K562 (cell line): ENCODE measurements around the gene PNPLA7. TPM values are rescaled to one million over a fixed set of nuclear protein-coding genes. Genes with fewer than 3 reads are reported as not detected.
A peak's percentile ranks its signal among the peaks of the same experiment; 100 is the strongest.

Experiments
- ERF ChIP-seq: fragments of 450-650 bp; formaldehyde crosslinking; IDR thresholded peaks from 2 replicates; pipeline ENCODE4 v1.4.0; 2020; ENCODE audit warnings: mild to moderate bottlenecking, mixed read lengths
- ESRRB ChIP-seq: fragments of 250-450 bp; sonication (Bioruptor Pico); IDR thresholded peaks from 2 replicates; pipeline ENCODE4 v1.5.0; 2020; ENCODE audit warnings: mild to moderate bottlenecking, moderate library complexity, borderline replicate concordance
- FOXP1 ChIP-seq: sonication (generic); formaldehyde crosslinking; IDR thresholded peaks from 2 replicates; pipeline ENCODE4 v1.8.0; 2022; ENCODE audit warnings: mild to moderate bottlenecking, missing genetic modification reagents
- HIVEP1 ChIP-seq: fragments of 250-450 bp; sonication (Bioruptor Pico); IDR thresholded peaks from 2 replicates; pipeline ENCODE4 v1.4.0; 2020; ENCODE audit warnings: mild to moderate bottlenecking
- HNRNPH1 ChIP-seq: fragments of 200-400 bp; formaldehyde crosslinking; optimal IDR thresholded peaks from 2 replicates; pipeline ENCODE3; 2017; ENCODE audit warnings: low read depth, mild to moderate bottlenecking, low read length, moderate library complexity
- JUN ChIP-seq, 2 experiments: sonication (generic) in 1 of 2; formaldehyde crosslinking in 1 of 2; IDR thresholded peaks; 2 replicates each; pipeline versions ENCODE4 v1.6.1 to v1.8.0; 2012 to 2022; ENCODE audit warnings: borderline replicate concordance in 2 of 2, mild to moderate bottlenecking in 2 of 2, improper control_type of control experiment in 1 of 2, low read depth in 1 of 2, low read length in 1 of 2, missing genetic modification reagents in 1 of 2
- JUND ChIP-seq, 2 experiments: IDR thresholded peaks; 2 replicates in 1 of 2; 3 replicates in 1 of 2; pipeline ENCODE4 v1.6.1; 2011; ENCODE audit warnings: borderline replicate concordance in 2 of 2, low read depth in 2 of 2, low read length in 2 of 2, improper control_type of control experiment in 1 of 2, missing biosample characterization in 1 of 2, missing genetic modification characterization in 1 of 2, missing genetic modification reagents in 1 of 2
- LARP7 ChIP-seq: fragments of 450-650 bp; IDR thresholded peaks from 2 replicates; pipeline ENCODE4 v1.6.1; 2016
- NCOA4 ChIP-seq: fragments of 450-650 bp; IDR thresholded peaks from 2 replicates; pipeline ENCODE4 v1.6.1; 2018; ENCODE audit warnings: mild to moderate bottlenecking; ENCODE audit not compliant: partially characterized antibody
- NCOA6 ChIP-seq: fragments of 450-650 bp; IDR thresholded peaks from 2 replicates; pipeline ENCODE4 v1.6.1; 2017; ENCODE audit warnings: mild to moderate bottlenecking
- NFE2 ChIP-seq: IDR thresholded peaks from 2 replicates; pipeline ENCODE4 v1.6.1; 2014; ENCODE audit warnings: antibody characterized with exemption, low read depth
- NFXL1 ChIP-seq: fragments of 450-650 bp; formaldehyde crosslinking; IDR thresholded peaks from 2 replicates; pipeline ENCODE4 v1.4.0; 2021; ENCODE audit warnings: mild to moderate bottlenecking
- PHF8 ChIP-seq: fragments of 200-600 bp; sonication (generic); IDR thresholded peaks from 2 replicates; pipeline ENCODE4 v1.6.1; 2012; ENCODE audit warnings: mixed run types, mild to moderate bottlenecking, inconsistent platforms, low read length, moderate library complexity, borderline replicate concordance
- RFX1 ChIP-seq: fragments of 450-650 bp; IDR thresholded peaks from 2 replicates; pipeline ENCODE4 v1.6.1; 2016; ENCODE audit warnings: mild to moderate bottlenecking, moderate library complexity
- SETDB1 ChIP-seq: IDR thresholded peaks from one replicate; pipeline ENCODE4 v1.6.1; 2012; ENCODE audit warnings: low read length, control low read depth, inconsistent platforms
- SFPQ ChIP-seq: fragments of 200-400 bp; formaldehyde crosslinking; IDR thresholded peaks from 2 replicates; pipeline ENCODE4 v1.6.1; 2017; ENCODE audit warnings: mild to moderate bottlenecking, low read depth, low read length, moderate library complexity
- SRF ChIP-seq, 2 experiments: fragments of 250-450, 450-650 bp in 1 of 2; sonication (Bioruptor Pico) in 1 of 2; sonication (generic) in 1 of 2; formaldehyde crosslinking; IDR thresholded peaks; 2 replicates each; pipeline versions ENCODE4 v1.5.0 to v1.5.1; 2020 to 2022; ENCODE audit warnings: mild to moderate bottlenecking in 1 of 2, missing genetic modification reagents in 1 of 2
- TCF3 ChIP-seq: sonication (generic); formaldehyde crosslinking; IDR thresholded peaks from 2 replicates; pipeline ENCODE4 v1.4.0; 2020; ENCODE audit warnings: mild to moderate bottlenecking, missing genetic modification reagents
- TEAD2 ChIP-seq: fragments of 450-650 bp; IDR thresholded peaks from 2 replicates; pipeline ENCODE4 v1.6.1; 2016; ENCODE audit warnings: missing genetic modification characterization, control low read depth, missing compliant biosample characterization
- TFAP4 ChIP-seq: sonication (generic); formaldehyde crosslinking; IDR thresholded peaks from 2 replicates; pipeline ENCODE4 v1.8.0; 2022; ENCODE audit warnings: missing genetic modification reagents, mild to moderate bottlenecking, moderate library complexity, borderline replicate concordance
- ZBTB17 ChIP-seq: fragments of 450-650 bp; formaldehyde crosslinking; IDR thresholded peaks from 2 replicates; pipeline ENCODE4 v1.4.0; 2020; ENCODE audit warnings: mild to moderate bottlenecking
- ZBTB34 ChIP-seq: fragments of 250-450 bp; sonication (Bioruptor Pico); IDR thresholded peaks from 2 replicates; pipeline ENCODE4 v1.8.0; 2021; ENCODE audit warnings: mild to moderate bottlenecking, moderate library complexity
- ZNF354B ChIP-seq: fragments of 250-450 bp; sonication (Bioruptor Pico); IDR thresholded peaks from 2 replicates; pipeline ENCODE4 v1.4.0; 2020
- ZNF408 ChIP-seq: fragments of 250-450 bp; sonication (Bioruptor Pico); IDR thresholded peaks from 2 replicates; pipeline ENCODE4 v1.4.0; 2020; ENCODE audit warnings: low read depth, mild to moderate bottlenecking, moderate library complexity
- ZNF57 ChIP-seq: fragments of 450-650 bp; formaldehyde crosslinking; IDR thresholded peaks from 2 replicates; pipeline ENCODE4 v1.4.0; 2020; ENCODE audit warnings: mild to moderate bottlenecking, moderate library complexity
- polyA plus RNA-seq, 8 experiments: library from polyadenylated mRNA; depleted of rRNA in 4 of 8; stranded (reverse) in 5 of 8; unstranded in 3 of 8; fragments of >200 nt; fragmentation: Nextera tagmentation in 2 of 8; fragmentation: Illumina TruSeq in 1 of 8; extraction: Ambion mirVana in 2 of 8; extraction: Trizol in 1 of 8; gene quantifications; 2 replicates each; pipeline versions ENCODE4 v1.2.1 to v1.2.3, GENCODE V29; 2011 to 2014; ENCODE audit warnings: inconsistent platforms in 1 of 8, missing spikeins in 1 of 8
- total RNA-seq, 7 experiments: library from RNA; depleted of rRNA in 6 of 7; stranded (reverse); fragments of >200 nt in 6 of 7; fragmentation: Illumina TruSeq in 2 of 7; extraction: Trizol in 2 of 7; gene quantifications; 2 replicates each; pipeline versions ENCODE4 v1.2.1 to v1.2.3, GENCODE V29; 2011 to 2021; ENCODE audit warnings: low replicate concordance in 1 of 7

PNPLA7 gene
- total and polyA plus RNA-seq, 9 of the 15 experiments (the other 6 are each of a cell fraction or from before 2014, with no cell fraction given), result 0.01 to 0.85 (median 0.19) TPM; not detected in 1

- TF ChIP-seq SFPQ, result no peak
- no peak for TF ChIP-seq NCOA4
- no peak; the same call in 1 of the 2 replicates for TF ChIP-seq TFAP4 (CRISPR knock-in tag)
- TF ChIP-seq RFX1, result no peak
- TF ChIP-seq NCOA6, result no peak
- TF ChIP-seq NFXL1 (CRISPR knock-in tag), result no peak
- no peak for TF ChIP-seq ZNF408
- no peak for TF ChIP-seq ERF
- no peak for TF ChIP-seq JUND (IDR thresholded peaks at IDR 0.05; ENCODE audit: borderline replicate concordance, low read depth, low read length)
- no peak for TF ChIP-seq JUND (tag; IDR thresholded peaks at IDR 0.05; ENCODE audit: borderline replicate concordance, low read depth, low read length)
- no peak for TF ChIP-seq ZBTB34 (CRISPR knock-in tag)
- TF ChIP-seq JUN (IDR thresholded peaks at IDR 0.05; ENCODE audit: borderline replicate concordance, low read depth, low read length), result no peak
- TF ChIP-seq JUN (CRISPR knock-in tag; IDR thresholded peaks at IDR 0.05; ENCODE audit: borderline replicate concordance), result no peak
- peak; percentile 75; the same call in 1 of the 2 replicates for TF ChIP-seq PHF8
- no peak for TF ChIP-seq TEAD2
- no peak for TF ChIP-seq TCF3 (CRISPR knock-in tag)
- TF ChIP-seq ESRRB (CRISPR knock-in tag), result no peak
- TF ChIP-seq HIVEP1 (CRISPR knock-in tag), result no peak
- TF ChIP-seq HNRNPH1, result no peak
- no peak for TF ChIP-seq LARP7
- no peak for TF ChIP-seq SRF (CRISPR knock-in tag; IDR thresholded peaks at IDR 0.05)
- no peak for TF ChIP-seq ZBTB17 (CRISPR knock-in tag)
- TF ChIP-seq SETDB1, result no peak
- no peak for TF ChIP-seq FOXP1 (CRISPR knock-in tag)
- TF ChIP-seq ZNF354B (CRISPR knock-in tag), result no peak
- TF ChIP-seq ZNF57, result no peak
- peak; percentile 19; the same call in 1 of the 2 replicates for TF ChIP-seq NFE2
These were observed 40.5 kb upstream of the PNPLA7 start, which contains the start of gene ZMYND19 (continued) for GRCh38 chr9:137590469-137591383.
